GM04504 (cell line): ENCODE measurements around the gene COG5.
A peak's percentile ranks its signal among the peaks of the same experiment; 100 is the strongest.

Experiments
- DNase-seq: peaks from one replicate; pipeline ENCODE4 v3.0.0-alpha.2; 2012; ENCODE audit warnings: low read depth

Gene COG5

GRCh38 chr7:107181172-107181571, 382.5 kb downstream of the COG5 start:
- DNase-seq = no peak

DNA sequence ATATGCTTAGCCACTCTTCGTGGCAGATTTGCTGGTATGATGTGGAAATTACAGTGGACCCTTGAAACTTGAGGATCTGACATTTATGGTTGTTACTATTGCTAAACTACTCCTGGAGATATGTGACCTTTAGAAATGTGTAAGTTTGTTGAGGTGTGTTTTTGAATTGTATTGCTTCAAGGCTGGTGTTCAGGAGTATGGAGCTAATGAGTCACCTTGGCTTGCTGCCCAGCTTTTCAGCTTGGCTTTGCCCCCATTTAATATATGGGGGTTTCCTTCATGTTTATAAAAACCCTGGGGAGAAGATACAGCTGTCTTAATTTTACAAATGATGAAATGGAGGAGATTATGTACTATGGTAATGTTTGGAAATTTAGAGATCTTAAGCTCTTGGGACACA, 383.3 kb downstream of the COG5 start:
- DNase-seq = peak; percentile 24

DNA sequence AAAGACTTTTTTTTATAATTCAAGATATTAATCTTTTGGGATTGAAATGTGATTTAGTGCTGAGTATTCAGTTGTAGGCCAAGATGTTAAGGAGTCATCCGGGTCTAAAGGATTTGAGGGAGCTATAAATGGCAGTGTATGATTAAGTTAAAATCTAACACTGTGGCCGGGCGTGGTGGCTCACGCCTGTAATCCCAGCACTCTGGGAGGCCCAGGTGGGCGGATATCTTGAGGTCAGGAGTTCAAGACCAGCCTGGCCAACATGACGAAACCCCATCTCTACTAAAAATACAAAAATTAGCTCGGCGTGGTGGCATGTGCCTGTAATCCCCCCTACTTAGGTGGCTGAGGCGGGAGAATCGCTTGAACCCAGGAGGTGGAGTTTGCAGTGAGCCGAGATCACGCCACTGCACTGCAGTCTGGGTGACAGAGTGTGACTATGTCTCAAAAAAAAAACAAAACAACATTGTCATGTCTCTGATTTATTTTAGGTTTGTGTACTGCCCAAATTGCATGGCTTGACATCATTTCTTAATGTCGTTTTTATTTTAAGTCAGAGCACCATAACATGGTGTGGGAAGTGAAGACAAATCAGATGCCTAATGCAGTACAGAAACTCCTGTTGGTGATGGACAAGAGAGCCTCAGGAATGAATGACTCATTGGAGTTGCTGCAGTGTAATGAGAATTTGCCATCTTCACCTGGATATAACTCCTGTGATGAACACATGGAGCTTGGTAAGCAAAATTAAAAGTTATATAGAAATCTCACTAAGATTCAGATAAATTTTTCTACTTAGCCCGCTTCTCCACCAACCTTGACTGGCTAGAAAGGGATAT, 384.2 kb downstream of the COG5 start:
- no peak for DNase-seq

GRCh38 chr7:107173691-107174406, 389.9 kb downstream of the COG5 start:
- DNase-seq = no peak

DNA sequence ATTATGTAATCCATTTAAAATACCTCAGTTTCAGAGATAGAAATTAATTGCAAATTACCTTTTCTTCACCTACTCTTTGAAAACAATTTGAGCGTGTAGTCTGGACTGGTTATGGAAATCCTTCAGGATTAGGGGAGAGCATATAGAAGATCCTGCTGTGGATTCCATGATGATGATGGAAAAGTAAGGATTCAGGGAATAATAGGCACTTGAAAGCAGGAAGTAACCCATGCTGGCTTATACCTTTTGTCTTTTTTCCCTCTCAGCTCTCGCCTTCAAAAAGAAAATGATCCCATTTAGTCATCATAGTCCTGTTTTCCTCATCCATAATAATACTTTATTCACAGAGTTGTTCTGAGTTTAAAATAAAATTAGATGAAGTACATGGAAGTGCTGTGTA, 390.5 kb downstream of the COG5 start:
- no peak for DNase-seq

- no peak for DNase-seq
Measured at GRCh38 chr7:107172276-107173032, 391.3 kb downstream of the COG5 start.

DNA sequence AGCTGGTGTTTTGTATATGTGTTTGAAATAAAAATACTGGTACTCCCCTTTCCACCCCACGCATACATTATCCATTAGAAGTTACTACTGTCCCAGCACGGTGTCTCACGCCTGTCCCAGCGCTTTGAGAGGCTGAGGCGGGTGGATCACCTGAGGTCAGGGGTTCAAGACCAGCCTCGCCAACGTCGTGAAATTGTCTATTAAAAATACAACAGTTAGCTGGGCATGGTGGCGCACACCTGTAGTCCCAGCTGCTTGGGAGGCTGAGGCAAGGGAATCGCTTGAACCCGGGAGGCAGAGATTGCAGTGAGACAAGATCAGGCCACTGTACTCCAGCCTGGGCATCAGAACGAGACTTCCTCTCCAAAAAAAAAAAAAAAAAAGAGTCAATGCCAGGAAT, 392.2 kb downstream of the COG5 start:
- DNase-seq = no peak

GRCh38 chr7:107170051-107170915, 393.4 kb downstream of the COG5 start:
- DNase-seq = no peak

DNA sequence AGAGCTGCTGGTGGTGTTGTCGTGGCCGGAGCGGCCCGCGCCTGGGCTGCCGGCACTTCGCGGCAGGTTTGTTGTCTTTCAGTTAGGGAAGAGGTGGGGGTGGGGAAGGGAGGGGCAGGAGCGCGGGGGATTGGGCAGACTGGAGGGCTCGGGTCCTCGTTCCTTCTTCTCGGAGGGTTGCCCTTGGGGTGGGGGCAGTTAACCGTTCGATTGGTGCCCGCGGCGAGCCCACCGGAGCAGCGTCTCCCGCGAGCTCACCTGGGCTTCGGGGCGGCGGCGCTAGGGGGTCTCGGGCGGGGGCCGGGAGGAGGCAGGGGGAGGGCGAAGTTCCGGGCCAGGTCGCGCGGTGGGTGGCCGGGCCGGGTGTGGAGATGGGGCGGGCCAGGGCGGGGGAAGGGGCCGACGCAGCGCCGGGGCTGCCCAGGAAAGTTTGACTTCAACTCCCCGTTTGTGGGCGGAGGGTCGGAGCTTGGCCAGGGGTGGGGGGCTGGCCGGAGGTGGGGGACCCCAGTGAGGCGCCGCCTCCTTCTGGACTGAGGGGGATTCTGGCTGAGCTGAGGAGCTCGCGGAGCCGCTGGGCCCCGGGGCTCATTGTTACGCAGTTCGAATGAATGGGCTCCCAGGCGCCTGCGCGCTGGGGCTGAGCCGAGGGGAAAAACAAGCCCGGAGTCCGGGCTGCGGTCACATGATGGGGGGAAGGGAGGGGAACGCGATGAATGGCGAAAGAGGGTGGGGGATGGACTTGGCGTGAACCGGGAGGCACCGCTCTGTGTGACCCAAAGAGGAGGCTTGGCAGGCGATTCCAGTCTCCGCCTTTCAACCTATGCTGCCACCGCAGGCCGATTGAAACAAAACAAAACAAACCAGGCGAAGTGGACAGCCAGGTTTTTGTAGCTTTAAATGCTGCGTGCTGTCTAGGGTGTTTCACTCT, 394.3 kb downstream of the COG5 start:
- DNase-seq = peak; percentile 93

DNA sequence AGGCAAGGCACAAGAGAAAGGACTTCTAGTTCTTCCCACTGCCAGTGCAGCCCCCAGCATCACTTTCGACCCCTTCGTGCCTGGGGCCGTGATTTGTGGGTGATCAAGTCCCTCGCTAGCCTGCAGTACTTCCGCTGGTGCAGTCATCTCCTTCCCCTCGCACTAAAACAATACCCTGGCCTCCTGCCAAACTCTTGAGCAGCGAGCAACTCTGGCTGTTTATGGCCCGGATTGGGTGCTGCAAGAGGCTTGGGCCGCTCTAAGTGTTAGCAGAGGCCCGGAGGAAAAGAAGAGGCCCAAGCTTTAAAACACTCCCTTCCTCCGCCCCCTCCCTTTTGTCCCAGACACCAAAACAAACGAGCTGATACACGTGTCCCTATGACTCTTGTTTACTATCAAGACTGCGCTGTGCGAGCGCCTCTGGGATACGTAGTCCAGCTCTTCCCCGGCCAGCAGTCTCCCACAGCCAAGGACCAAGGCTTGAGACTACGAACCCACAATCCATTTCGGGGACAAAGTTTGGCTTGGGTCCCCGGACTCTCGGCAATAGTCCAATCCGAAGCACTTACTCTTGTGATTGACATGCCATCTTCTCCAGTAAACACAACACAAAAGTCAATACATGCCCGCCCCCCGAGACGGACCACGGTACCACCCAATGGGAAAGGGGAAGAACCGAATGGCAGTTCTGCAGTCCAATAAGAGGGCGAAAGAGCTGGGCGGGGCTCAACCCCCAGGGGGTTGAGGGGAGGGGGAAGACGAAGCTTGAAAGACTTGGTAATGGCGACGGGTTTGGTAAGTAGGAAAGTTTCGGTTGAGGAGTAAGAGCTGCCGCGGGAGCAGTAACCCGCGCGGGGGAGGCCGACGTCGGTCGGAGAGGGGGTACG, 395.2 kb downstream of the COG5 start, which contains the start of gene HBP1:
TSS of gene HBP1 (plus strand) at position 771 of the 887 bp plus-strand sequence. CDS start 10,891 bp downstream, outside the sequence.
- DNase-seq = peak; percentile 100

DNA sequence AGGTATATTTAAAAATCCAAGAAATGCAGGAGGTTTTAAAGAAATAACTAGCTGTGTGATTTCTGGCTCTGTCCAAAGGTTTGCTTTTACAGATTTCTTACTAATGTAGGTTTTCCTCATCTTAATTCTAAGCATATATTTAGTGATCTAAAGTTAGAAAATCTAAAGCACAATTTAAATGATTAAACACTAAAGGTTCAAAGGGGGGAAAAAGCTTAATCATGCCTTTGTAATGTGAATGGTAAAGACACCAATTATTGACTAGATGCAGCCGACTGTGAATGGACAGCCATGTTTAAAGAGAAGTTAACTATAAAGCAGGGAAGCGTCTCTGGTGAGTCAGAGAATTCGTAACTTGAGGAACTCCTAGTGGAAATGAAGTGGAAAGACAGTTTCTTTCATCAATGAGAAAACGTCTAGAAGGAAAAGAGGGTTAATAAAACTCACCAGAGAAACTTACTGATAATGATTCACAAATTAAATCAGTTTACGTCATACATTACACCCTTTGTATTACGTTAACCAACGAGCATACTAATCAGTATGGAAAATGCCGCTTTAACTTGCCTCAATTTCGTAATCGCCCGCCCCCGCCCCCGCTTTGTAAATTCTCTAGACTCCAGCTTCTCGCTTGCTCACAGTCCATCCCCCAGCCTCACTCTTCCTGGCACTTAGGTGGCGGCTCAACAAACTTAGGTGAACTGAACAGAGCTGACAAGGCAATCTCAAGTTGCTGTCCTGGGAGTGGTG, 396.1 kb downstream of the COG5 start:
- peak; percentile 47 for DNase-seq

- DNase-seq = no peak
Measured at GRCh38 chr7:107166736-107167426, 396.8 kb downstream of the COG5 start.

- DNase-seq = no peak
Measured at GRCh38 chr7:107165341-107165740, 398.4 kb downstream of the COG5 start.

GRCh38 chr7:107164092-107164491, 399.6 kb downstream of the COG5 start:
- DNase-seq = no peak

- DNase-seq = no peak
Measured at GRCh38 chr7:107162475-107162874, 401.2 kb downstream of the COG5 start.

GRCh38 chr7:107161415-107161814, 402.3 kb downstream of the COG5 start:
- no peak for DNase-seq

DNA sequence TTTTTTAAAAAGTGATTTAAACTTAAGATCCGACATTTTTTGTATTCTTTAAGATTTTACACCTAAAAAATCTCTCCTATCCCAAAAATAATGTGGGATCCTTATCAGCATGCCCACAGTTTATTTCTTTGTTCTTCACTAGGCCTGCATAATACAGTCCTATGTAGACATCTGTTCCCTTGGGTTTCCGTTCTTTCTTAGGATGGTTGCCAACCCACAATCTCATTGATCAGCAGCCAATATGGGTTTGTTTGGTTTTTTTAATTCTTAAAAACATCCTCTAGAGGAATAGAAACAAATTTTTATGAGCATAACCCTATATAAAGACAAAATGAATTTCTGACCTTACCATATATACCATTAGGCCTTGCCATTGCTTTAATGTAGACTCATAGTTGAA, 403.3 kb downstream of the COG5 start:
- no peak for DNase-seq

DNA sequence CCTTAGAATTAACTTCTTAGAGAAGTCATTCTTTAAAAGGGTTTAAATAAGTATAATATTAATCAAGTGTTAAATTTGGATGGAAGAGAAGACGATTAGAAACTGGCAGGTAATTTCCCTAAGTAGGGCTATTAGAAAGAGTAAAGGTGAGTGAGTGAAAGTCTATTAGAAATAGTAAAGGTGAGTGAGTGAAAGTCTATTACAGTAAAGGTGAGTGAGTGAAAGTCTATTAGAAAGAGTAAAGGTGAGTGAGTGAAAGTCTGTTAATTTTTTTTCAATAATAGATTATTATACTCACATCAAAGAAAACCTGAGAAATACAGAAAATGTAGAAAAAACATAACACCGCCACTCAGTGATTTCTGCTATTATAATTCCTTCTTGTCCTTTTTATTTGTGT, 405.7 kb downstream of the COG5 start:
- DNase-seq = no peak
